Panc1 (cell line): ENCODE results near the gene TPM4. TPM values are rescaled to one million over a fixed set of nuclear protein-coding genes. Genes with fewer than 3 reads are reported as not detected.

Source experiments
- ATAC-seq: fragments of 200-7000 bp; cut with Tn5 transposase; 2 replicates; pipeline ENCODE4 v1.9.1; 2020; ENCODE audit warnings: mild to moderate bottlenecking, moderate library complexity
- BruUV-seq: library from RNA; stranded (reverse); fragments of 400-500 nt; replicated peaks from 2 replicates; lab custom pipeline; 2021; lab: Mats Ljungman, UMichigan
- CTCF ChIA-PET: fragments of 300-600 bp; sonication (Branson Sonifier 250); formaldehyde crosslinking; loops from one replicate; lab custom pipeline; 2022; ENCODE audit warnings: antibody characterized with exemption; lab: Charles Lee
- POLR2A ChIA-PET: fragments of 300-600 bp; sonication (Branson Sonifier 250); formaldehyde crosslinking; loops from one replicate; lab custom pipeline; 2022; ENCODE audit warnings: antibody characterized with exemption; lab: Charles Lee
- DNase-seq: peaks from one replicate; pipeline ENCODE4 v3.0.0-alpha.2; 2010; ENCODE audit warnings: low read depth, low spot score
- H3K27ac ChIP-seq: 2 replicates; pipeline ENCODE4 v1.5.1; 2011; ENCODE audit warnings: mild to moderate bottlenecking, low read length, inconsistent platforms
- H3K27me3 ChIP-seq: fragments of 200-500 bp; sonication (Bioruptor generic); 2 replicates; pipeline ENCODE4 v1.6.0; 2014; ENCODE audit warnings: low read length, inconsistent platforms; ENCODE audit not compliant: control insufficient read depth, insufficient read depth
- H3K36me3 ChIP-seq: fragments of 200-500 bp; sonication (Bioruptor generic); 2 replicates; pipeline ENCODE4 v1.5.1; 2014; ENCODE audit warnings: inconsistent platforms, mild to moderate bottlenecking, low read length, moderate library complexity; ENCODE audit not compliant: control insufficient read depth, insufficient read depth
- H3K4me1 ChIP-seq: 2 replicates; pipeline ENCODE4 v1.5.1; 2011; ENCODE audit warnings: inconsistent platforms, mild to moderate bottlenecking, low read length, moderate library complexity; ENCODE audit not compliant: control insufficient read depth, insufficient read depth
- H3K4me3 ChIP-seq, 2 experiments: 2 replicates each; pipeline ENCODE4 v1.5.1; 2011 to 2012; ENCODE audit warnings: low read depth in 2 of 2, low read length in 2 of 2, mild to moderate bottlenecking in 2 of 2, inconsistent platforms in 1 of 2, moderate library complexity in 1 of 2
- H3K9me3 ChIP-seq: fragments of 200-500 bp; sonication (Bioruptor generic); 2 replicates; pipeline ENCODE4 v1.5.1; 2014; ENCODE audit warnings: low read depth, mild to moderate bottlenecking, inconsistent platforms, low read length, moderate library complexity; ENCODE audit not compliant: control insufficient read depth, insufficient read depth
- POLR2AphosphoS5 ChIP-seq: IDR thresholded peaks from 2 replicates; pipeline ENCODE4 v1.6.1; 2012; ENCODE audit warnings: mild to moderate bottlenecking, low read depth, low read length, moderate library complexity
- SIN3A ChIP-seq: IDR thresholded peaks from 2 replicates; pipeline ENCODE4 v1.6.1; 2012; ENCODE audit warnings: low read depth, mild to moderate bottlenecking, low read length, moderate library complexity, borderline replicate concordance; ENCODE audit not compliant: insufficient read depth
- TCF7L2 ChIP-seq: IDR thresholded peaks from 2 replicates; pipeline ENCODE4 v1.6.1; 2011; ENCODE audit warnings: mild to moderate bottlenecking, low read depth, low read length, inconsistent platforms
- in situ Hi-C: cut with HindIII; loops from 2 replicates; pipeline ENCODE4 v1.10.0; 2016; ENCODE audit warnings: low sequenced_read_pairs, low pct_unique_long_range_greater_than_20kb
- intact Hi-C: fragments of 100-400 bp; cut with micrococcal nuclease; formaldehyde crosslinking; loops from one replicate; pipeline ENCODE4 v1.10.0; 2022; ENCODE audit not compliant: unreplicated experiment
- total RNA-seq: library from RNA; stranded (reverse); gene quantifications from one replicate; pipeline ENCODE4 v1.2.1, GENCODE V29; 2021; ENCODE audit not compliant: unreplicated experiment
- TF ChIP-seq, protein P1 (sequence below), 2 experiments: IDR thresholded peaks; 2 replicates each; pipeline ENCODE4 v1.6.1; 2011 to 2012; ENCODE audit warnings: low read depth in 2 of 2, control low read depth in 1 of 2, low read length in 1 of 2, mild to moderate bottlenecking in 1 of 2, moderate library complexity in 1 of 2; ENCODE audit not compliant: insufficient read depth in 1 of 2
- TF ChIP-seq, protein P2 (sequence below): fragments of 450-650 bp; IDR thresholded peaks from 2 replicates; pipeline ENCODE4 v1.5.1; 2017; ENCODE audit warnings: mild to moderate bottlenecking

The TPM4 gene
- total RNA-seq, 1 experiment from 2014 or later = 165 TPM

DNA sequence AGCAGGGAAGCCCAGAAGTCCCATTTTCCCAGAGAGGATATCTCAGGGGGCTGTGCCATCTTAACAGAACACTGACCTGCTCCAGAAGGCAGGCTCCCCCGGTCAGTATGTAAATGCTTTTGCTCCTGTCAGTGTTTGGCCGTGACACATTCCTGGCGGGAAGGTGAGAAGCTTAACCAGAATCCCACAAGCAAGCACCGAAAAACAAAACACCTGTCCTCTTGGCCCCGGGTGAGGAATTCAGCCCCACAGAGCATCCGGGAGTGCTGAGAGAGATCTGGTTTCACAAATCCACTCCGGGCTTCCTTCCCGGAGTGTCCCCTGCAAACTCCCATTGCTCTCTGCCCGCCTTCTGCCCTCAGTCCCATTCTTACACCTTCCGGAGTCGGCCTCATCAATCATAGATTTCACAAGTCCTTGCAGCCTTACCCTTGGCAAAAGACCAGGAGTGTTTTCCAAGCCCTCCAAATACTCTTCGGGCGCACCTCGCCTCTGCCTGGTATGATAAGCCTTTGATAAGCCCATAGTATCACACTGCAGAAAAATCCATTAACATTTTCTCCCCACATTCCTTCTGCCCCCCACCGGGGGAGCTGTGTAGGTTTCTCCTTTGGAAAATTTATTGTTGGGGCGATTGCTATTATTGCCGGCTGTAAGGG, 12.2 kb downstream of the TPM4 start:
- Histone ChIP-seq H3K27ac (no peak overlapping the region), H3K9me3 (no peaks in the 10 kb centered on the region), H3K27me3 (no peaks in the 10 kb centered on the region), H3K36me3 (peaks cover 2% of the 10 kb centered on the region; the same call in 1 of the 2 replicates), H3K4me3 (no peak overlapping the region), H3K4me1 (no peaks in the 10 kb centered on the region)
- TF ChIP-seq, protein P1, sequence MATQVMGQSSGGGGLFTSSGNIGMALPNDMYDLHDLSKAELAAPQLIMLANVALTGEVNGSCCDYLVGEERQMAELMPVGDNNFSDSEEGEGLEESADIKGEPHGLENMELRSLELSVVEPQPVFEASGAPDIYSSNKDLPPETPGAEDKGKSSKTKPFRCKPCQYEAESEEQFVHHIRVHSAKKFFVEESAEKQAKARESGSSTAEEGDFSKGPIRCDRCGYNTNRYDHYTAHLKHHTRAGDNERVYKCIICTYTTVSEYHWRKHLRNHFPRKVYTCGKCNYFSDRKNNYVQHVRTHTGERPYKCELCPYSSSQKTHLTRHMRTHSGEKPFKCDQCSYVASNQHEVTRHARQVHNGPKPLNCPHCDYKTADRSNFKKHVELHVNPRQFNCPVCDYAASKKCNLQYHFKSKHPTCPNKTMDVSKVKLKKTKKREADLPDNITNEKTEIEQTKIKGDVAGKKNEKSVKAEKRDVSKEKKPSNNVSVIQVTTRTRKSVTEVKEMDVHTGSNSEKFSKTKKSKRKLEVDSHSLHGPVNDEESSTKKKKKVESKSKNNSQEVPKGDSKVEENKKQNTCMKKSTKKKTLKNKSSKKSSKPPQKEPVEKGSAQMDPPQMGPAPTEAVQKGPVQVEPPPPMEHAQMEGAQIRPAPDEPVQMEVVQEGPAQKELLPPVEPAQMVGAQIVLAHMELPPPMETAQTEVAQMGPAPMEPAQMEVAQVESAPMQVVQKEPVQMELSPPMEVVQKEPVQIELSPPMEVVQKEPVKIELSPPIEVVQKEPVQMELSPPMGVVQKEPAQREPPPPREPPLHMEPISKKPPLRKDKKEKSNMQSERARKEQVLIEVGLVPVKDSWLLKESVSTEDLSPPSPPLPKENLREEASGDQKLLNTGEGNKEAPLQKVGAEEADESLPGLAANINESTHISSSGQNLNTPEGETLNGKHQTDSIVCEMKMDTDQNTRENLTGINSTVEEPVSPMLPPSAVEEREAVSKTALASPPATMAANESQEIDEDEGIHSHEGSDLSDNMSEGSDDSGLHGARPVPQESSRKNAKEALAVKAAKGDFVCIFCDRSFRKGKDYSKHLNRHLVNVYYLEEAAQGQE (IDR thresholded peaks at IDR 0.05; ENCODE audit: insufficient read depth in 1 of 2, low read depth in 2 of 2, low read length in 1 of 2) = no peak
- no peak for TF ChIP-seq SIN3A
- TF ChIP-seq, protein P2, sequence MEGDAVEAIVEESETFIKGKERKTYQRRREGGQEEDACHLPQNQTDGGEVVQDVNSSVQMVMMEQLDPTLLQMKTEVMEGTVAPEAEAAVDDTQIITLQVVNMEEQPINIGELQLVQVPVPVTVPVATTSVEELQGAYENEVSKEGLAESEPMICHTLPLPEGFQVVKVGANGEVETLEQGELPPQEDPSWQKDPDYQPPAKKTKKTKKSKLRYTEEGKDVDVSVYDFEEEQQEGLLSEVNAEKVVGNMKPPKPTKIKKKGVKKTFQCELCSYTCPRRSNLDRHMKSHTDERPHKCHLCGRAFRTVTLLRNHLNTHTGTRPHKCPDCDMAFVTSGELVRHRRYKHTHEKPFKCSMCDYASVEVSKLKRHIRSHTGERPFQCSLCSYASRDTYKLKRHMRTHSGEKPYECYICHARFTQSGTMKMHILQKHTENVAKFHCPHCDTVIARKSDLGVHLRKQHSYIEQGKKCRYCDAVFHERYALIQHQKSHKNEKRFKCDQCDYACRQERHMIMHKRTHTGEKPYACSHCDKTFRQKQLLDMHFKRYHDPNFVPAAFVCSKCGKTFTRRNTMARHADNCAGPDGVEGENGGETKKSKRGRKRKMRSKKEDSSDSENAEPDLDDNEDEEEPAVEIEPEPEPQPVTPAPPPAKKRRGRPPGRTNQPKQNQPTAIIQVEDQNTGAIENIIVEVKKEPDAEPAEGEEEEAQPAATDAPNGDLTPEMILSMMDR = no peak
- TF ChIP-seq TCF7L2 = no peak
- CTCF ChIA-PET = interaction anchor here (0.6 kb wide), 2 partner anchors 47 to 72 kb away, joined by 3 read pairs; no protein-coding TSS in a partner anchor
- in situ Hi-C loops = no loop called here
- POLR2A ChIA-PET = no interaction called here
- intact Hi-C loops = no loop called here
- DNase-seq = no peak
- no peak for ATAC-seq
- no TSS peak for BruUV-seq

DNA sequence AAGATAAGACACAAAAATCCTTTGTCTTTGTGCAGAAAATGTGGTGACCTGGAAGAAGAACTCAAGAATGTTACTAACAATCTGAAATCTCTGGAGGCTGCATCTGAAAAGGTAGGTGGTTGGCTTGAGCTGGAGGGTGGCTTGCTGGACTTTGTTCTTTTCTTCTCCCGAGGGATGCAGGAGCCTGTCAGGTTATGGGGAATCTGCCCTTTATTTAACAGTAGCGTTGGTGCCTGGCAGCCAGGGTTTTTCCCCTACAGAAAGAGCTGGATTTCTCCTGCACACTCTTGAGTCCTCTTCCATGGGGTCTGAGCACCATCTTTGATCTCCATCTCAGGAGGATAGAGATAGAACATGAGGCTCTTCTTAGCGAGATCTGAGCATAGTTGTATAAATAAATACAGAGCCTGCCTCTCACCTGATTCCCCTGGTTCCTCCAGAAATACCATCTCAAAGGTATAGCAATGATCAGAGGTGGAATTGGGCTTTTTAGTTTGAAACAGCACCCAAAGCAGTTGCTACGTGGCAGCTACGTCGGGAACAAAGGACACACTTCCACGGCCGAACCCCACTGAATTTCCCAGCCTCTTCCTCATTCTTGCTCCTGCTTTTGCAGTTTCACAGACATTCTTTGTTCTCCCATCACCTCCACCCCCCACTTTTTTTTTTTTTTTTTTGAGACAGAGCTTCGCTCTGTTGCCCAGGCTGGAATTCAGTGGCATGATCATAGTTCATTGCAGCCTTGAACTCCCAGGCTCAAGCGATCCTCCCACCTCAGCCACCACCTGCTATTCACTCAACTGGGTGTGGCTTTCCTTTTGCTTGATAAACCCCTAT, 12.9 kb downstream of the TPM4 start:
- ATAC-seq (no peak), DNase-seq (no peak)
- H3K9me3 ChIP-seq = no peaks in the 10 kb centered on the region
- TF ChIP-seq, protein P1 (IDR thresholded peaks at IDR 0.05; ENCODE audit: insufficient read depth in 1 of 2, low read depth in 2 of 2, low read length in 1 of 2) = no peak
- TF ChIP-seq TCF7L2 = no peak
- TF ChIP-seq SIN3A = no peak
- TF ChIP-seq POLR2AphosphoS5 = no peak
- TF ChIP-seq, protein P2 = no peak
- H3K4me1 ChIP-seq = no peaks in the 10 kb centered on the region
- intact Hi-C loops (no loop called here), in situ Hi-C loops (no loop called here)
- H3K36me3 ChIP-seq = peaks cover 2% of the 10 kb centered on the region; the same call in 1 of the 2 replicates
- H3K27me3 ChIP-seq = no peaks in the 10 kb centered on the region
- no peak overlapping the region for H3K4me3 ChIP-seq
- H3K27ac ChIP-seq = no peak overlapping the region
- BruUV-seq = TSS peak; percentile 36
- CTCF ChIA-PET = interaction anchor here (0.6 kb wide), 1 partner anchor 71 kb away, joined by 3 read pairs; no protein-coding TSS in a partner anchor
- POLR2A ChIA-PET = no interaction called here
